Measurements from ENCODE around the gene PPIE. TPM values are rescaled to one million over a fixed set of nuclear protein-coding genes. Genes with fewer than 3 reads are reported as not detected.
"Not testable (repeated sequence)": the region's sequence is repeated elsewhere in the genome, so short reads cannot be mapped to it uniquely, and the experiment has no call there.

PPIE gene
- polyA plus RNA-seq, 5 donors, result 66.8 to 77.7 (median 71.5) TPM

DNA sequence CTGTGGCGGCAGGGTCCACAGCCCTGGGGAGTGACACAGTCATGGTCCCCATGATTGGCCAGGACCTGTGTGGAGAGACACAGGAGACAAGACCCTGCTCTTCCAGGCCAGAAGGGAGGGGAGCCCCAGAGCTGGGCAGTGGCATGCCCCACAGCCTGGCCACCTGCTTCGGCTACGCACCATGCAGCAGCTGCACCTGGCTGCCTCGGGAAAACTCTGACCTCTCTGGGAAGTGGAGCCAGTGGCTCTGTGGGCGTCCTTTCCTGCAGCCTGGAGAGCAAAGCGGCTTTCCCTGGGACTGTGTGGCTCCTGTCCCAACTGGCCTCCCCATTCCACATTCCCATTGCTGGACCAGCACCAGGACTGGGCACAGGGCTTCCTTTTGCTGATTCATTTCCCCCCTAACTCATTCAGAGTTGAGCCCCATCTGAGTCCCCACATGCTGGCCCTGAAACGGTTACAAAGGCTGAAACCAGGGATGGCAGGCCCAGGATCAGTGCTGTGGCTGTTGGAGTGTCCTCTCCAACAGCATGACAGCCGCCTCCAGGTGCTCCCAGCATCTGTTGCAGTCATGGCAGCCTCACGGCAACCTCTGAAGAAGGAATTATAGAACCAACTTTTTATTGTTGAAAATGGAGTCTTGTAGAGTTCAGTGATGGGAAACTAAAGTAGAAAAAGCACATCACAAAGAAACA is 17.4 kb downstream of the PPIE start:
- no peak for DNase-seq

DNA sequence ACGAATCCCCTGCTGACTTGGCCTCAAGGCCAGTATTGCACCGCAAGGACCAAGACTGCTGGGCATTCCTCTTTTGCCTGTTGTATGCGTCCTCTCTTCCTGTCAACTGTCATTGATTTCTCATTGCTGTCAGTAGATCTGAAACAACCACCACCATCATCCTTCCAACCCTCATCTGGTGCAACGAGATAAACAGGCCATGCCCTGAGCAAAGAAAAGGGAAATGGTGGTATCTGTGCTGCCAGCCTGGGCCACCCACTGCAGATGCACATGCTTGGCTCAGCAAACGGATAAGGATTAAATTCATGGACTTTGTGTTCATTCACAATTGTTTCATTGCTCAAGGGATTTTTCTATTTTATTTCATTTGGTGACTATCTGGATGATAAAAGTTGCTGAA is 18.8 kb downstream of the PPIE start:
- no peak for DNase-seq

DNA sequence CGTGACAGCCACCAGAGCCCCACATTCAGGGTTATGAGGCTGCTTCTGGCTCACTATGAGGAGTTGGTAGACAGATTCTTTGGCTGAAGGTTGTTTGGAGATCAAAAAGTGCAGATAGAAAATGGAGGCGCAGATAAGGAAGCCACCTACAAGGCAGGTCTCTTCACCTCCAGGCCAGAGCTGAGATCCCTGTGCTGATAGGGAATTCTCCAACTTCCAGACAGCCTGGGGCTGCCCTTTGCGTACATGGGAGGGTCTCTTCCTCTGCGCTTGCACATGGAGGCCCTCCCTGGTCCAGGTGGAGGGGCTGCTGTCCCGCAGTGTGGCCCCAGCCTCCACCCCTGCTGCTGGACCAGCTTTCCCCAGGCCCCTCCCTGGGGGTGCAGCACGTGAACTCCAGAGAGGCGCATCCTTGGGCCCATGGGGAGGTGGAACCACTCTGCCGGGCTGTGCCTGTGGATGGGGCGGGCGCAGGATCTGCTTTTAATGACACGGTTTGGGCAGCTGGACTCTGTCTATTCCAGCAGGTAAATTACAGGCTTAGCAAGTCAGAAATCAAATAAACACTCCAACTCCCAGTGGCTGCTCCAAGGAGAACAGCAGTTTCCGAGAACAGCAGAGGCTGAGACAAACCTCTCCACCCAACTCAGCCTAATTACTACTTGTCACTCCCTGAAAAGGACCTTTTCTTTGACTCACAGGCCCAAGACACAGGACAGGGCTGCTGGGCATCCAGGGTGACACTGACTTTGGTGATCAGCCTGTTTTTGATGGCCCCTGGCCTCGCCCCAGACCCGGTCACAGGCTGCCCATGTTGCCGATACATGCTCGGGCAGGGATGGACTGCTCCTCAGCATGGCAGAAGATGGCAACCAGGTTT is 20.1 kb downstream of the PPIE start:
- no peak for DNase-seq

DNA sequence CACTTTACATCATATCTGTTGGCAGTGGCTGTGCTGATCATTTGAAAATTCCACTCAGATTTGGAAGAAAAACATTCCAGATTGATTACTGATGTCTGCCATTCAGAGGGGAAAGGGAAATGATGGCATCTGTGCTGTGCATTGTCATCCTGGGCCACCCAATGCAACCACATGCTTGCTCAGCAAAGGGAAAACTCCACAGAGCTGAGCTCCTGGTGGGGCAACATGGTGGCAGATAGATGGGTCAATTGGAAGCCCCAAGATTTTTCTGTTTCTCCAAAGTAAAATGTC is 20.7 kb downstream of the PPIE start:
- DNase-seq, result no peak

DNA sequence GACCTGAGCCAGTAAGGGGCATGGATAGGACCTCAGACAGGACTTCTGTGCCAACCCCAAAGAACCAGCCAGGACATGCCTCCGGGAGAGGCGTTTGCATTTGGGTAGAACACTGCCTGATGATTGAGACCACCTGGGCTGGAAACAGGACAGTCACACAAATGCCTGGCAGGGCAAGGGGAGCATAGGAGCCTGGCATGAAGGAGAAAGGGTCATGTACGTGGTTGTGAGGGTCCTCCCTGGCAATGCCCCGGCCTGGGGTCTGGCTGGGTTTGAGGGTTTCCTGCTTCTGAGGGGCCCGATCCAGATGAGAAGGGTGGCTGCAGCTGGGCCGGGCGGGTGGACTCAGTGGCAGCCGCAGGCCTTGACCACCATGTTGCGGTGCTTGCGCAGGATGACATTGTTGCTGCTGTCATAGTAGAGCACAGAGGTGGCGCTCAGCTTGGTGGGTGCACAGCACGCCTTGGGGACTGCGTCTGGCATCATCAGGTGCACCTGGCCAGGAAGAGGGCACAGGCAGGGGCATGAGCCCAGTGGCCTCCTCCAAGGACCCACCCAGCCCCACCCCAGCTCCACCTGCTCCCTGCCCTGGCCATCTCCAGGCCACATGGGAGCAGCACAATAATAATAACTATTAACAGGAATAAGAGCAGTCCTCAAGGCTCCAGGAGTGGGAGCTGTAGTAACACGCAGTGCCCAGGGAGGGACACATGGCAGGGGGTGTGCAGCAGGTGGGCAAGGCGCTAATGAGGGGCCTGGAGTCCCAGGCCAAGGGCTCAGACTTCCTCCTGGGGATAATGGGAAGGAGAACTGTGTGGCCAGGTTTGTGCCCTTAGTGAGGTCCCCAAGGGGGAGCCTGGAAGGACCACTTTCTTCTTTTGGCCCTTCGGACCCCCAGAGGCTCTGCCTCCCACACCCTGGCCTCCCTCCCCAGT is 21.7 kb downstream of the PPIE start:
- DNase-seq, result no peak

DNA sequence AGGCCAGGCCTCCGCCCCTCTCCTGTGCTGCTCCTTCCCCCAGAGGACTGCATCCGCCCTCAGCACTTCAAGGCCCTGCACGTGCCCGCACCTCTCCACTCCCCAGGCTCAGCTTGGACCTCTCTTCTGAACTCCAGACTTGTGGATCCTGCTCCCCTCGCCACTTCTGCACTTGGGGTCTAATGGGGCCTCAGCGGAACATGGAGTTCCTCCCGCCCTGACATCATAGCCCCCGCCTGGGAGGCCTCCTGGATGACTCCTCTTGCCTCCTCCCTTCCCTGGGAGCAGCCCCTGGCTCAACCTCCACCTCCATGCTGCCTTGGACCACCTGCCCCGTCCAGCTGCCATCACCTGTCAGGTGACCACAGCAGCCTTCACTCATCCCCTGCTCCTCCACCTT is 22.3 kb downstream of the PPIE start:
- DNase-seq, result no peak

DNA sequence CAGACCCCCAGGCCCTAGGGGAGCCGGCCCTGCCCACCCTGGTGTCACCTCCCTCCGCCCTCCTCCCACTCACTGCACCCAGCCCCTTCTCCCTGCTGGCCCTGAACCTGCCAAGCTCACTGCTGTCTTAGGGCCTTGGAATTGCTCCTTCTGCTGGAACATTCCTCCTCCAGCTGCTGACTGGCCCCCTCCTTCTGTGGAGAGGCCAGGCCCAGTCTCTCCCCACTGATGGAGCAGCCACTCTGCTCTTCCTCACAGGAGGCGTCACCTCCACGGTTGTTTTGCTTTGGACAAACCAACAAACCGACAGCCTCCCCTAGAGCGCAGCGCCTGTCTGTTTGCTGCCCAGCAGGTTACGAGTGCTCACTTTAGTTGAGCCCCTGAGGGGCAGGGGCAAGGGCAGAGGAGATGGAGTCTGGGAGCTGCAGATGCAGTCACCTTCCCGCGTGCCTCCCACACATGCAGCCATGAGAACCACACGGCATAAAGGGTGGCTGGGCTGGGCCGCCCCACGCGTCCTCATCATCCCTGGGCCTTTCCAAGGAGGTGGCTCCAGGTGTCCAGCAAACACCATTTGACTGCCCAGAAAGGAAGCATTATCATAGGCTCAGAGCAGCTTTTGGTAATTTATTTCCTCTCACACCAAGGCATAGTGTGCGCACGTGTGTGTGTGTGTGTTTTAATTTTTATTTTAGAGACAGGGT is 23.0 kb downstream of the PPIE start:
- DNase-seq, result no peak

DNA sequence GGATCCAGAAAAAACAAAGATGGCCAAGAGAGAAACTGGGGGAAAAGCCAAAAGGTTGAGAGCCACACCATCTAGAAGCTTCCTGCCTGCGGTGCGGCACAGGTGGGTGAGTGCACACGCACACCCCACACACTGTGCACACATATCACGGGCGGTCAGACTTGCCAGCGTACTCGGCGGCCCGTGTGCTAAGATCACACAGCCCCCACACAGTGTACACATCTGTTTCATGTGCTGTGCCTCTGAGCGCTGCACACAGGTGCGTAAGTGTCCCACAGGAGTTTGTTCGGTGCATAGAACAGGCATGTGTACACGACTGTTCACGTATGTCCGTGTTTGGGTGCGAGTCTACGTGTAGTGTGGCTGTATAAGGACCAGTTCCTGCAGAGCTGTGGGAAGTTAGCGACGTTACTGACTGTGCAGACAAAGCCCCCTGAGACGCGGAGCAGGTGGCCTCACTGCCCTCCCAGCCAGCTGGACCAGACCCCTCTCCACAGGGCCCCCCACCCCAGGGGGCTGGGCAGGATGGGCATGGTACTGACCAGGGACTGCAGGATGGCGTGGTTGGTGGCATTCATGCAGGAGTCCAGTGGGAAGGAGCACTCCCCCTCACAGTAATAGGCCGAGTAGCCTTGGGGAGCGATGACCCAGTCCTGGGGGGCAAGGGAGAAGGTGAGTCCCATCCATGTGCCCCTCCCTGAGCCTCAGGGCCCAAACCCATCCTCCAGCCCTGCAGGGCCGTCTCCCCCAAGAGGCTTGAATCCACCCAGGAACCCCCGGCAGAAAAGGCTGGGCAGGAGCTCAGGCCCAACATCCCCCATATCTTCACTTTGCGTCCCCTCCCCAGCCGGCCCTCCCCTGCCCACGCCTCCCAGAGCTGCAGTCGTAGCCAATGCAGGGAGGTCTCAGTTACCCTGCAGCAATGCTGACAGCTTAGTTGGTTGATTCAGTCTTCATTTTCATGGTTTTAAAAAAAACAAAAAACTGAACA is 24.2 kb downstream of the PPIE start:
- DNase-seq, result no peak

DNA sequence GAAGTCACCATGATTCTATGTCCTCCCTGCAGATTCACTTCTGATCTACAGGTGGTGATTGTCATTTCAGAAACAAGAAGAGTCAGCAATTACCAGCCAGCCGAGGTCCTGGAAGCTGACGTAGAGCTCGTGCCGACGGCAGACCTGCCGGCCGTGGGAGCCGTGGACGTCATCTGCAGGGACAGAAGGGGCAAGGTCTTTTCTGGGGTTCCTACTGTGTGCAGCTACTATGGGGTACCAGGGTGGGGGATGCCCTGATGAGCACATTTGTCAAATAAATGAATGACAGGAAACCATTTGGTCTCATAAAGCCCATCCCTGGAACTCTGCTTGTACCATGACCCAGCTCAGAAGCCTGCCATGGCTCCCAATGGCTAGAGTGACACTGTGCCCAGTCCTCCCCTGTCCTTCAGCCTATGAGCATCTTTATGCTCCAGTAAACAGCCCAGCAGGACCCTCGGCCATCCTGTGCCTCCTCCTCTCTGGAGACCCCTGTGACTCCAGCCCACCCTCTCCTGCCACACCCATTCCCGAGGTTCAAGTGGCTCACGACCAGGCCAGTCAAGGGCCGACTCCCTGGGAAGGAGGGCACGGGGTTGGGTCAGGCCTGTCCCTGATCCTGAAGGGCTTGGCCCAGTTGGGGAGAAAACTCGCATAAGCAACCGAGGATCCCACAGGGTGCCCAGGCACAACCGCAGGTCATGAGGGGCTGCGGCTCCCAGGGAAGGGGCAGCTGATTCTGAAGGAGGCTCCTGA is 25.1 kb downstream of the PPIE start:
- DNase-seq, result not testable (repeated sequence)

DNA sequence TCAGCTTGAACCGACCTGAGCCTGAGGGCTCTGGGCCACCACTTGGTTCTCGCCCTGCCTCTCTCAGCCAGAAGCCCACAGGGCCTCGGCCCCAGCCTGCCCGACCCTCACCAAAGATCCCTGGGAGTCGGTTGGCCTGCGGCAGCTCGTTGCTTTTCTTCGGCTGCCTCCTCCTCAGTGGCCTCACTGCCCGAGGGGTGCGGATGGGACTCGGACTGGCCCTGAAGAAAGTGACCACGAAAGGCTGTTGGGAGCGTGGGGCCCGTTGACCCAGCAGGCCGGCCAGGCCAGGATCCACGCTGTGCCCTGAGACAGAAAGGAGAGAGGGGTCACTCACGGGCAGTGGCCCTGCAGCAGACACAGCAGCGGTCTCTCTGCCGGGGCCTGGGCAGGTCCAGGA is 25.8 kb downstream of the PPIE start:
- not testable (repeated sequence) for DNase-seq

DNA sequence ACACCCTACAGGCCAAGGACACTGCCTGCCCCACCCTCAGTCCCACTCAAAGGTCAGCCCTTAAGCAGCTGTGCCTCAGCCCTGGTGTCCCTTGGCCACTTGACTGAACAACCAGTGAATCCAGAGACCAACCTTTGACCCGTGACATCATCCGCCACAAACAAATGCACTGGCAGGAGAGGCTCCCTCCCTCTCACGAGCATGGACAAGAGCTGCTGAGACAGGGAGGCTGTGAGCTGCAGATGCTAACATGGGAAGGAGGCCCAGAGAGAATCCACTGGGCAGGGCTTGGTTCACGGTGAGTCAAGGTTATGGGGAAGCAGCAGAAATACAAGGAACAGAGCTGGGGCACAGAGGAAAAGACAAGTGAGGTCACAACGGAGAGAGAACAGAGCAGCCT is 27.8 kb downstream of the PPIE start:
- DNase-seq, result not testable (repeated sequence)

DNA sequence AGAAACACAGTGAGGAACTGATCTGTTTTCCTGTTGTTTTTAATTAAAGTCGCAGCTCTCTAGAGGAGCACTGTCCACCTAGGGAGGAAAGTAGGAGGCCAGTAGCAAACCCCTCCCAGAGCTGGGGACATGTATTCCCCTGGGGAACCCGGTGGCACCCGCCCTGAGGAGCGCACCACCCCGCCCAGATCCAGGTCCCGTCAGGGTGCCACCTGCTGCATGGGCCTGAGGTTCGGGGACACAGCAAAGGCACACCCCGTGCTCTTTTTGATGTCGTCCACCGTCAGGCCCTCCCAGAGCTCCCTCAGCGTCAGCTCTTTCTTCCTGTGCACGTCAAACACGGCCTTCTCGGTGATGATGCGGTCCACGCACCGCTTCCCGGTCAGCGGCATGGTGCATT is 30.8 kb downstream of the PPIE start:
- not testable (repeated sequence) for DNase-seq

DNA sequence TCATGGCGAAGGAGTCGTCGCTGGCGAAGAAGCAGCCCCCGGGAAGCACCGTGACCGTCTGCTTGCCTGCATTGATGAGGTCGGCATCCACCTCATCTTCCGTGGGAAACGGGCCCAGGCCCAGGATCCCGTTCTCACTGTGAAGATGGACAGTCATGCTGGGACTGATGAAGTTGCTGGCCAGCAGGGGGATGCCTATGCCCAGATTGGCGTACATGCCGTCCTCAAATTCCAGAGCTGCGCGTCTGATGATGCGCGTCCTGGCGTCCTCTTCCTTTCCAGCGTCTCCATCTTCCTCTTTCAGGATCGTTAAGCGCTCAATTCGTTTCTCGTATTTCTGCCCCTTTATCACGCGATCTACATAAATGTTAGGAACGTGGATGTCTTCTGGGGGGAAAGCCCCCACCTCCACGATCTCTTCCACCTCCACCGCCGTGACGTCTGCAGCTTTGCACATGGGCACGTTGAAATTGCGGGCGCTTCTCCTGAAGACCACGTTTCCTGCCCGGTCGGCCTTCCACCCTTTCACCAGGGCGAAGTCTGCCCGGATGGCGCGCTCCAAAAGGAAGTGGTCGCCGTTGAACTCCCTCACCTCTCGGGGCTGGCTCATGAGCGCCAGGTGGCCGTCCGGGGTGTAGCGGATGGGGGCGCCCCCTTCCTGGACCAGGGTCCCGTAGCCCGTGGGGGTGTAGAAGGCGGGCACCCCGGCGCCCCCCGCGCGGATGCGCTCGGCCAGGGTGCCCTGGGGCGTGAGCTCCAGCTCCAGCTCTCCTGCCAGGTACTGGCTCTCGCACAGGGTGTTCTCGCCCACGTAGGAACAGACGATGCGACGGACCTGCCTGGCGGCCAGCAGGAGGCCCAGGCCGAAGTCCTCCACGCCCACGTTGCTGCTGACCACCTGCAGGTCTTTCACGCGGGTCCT is 31.7 kb downstream of the PPIE start:
- not testable (repeated sequence) for DNase-seq

DNA sequence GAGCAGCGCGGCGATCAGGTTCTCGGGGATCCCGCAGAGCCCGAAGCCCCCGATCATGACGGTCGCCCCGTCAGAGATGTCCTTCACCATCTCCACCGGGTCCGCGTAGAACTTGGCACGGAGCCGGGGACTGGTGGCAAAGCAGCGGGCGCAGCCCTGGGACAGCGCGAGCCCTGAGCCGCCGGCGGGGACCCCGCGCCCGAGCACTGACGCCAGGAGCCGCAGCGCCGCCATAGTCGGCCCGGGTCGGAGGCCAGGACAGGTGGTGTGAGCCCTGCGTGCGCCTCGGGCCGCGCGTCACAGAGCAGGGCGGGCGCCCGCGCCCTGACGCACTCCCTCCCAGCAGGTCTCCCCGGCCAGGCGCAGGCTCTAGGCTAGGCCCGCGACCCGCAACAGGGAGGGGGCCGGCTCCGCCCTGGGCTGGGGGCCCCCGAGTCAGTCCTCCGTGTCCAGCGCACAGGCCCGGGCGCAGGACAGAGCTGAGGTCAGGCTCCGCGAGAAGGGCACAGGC is 32.4 kb downstream of the PPIE start, which contains the start of gene OXCT2:
Gene OXCT2 (minus strand): TSS at position 327 of the 511 bp plus-strand sequence. CDS start 93 bp downstream, at position 234.
- DNase-seq, result not testable (repeated sequence)

DNA sequence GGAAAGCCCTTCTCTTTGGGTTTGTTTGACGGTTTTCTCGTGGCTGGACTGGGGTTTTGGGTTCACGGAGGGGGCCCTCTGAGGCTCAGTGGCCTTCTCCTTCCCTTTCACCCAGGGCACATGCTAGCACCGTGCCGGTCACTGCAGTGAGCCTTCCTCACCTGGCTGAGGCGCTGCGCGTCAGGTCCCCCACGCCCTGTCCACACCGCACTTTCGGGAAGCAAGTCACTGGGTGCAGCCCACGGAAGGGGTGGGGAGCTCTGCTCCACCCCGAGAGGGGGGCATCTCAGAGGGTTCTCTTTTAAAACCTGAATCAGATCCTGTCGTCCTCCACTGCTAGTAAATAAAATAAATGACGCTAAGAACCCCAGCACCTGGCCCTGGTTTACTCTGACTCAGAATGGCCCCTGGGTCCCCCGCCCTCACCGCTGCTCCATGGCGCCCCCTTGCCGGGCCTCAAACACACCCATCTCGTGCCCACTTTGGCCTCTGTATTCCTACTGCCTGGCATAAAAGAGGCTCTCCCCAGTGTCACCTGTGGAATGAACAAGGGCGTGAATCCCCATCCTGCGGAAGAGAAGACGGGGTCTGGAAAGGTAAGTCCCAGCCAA is 34.8 kb downstream of the PPIE start:
- DNase-seq, result not testable (repeated sequence)

DNA sequence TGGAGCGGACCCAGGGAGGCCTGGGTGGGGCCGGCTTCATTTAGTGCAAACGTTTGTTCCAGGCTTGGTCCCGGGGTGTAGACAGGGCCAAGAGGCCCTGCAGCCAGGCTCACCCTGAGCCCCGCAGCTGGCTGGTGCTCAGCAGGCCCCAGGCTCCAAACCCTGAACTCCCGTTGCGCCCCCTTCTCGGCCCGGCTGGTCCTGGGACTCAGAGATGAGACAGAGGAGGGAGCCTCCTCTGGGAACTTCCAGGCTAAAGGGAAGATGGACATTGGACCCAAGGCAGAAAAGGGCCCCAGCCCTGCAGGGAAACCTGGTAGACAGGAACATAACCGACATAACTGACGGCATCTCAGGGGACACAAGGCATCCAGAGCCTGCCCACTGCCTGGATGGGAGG is 36.5 kb downstream of the PPIE start:
- not testable (repeated sequence) for DNase-seq

DNA sequence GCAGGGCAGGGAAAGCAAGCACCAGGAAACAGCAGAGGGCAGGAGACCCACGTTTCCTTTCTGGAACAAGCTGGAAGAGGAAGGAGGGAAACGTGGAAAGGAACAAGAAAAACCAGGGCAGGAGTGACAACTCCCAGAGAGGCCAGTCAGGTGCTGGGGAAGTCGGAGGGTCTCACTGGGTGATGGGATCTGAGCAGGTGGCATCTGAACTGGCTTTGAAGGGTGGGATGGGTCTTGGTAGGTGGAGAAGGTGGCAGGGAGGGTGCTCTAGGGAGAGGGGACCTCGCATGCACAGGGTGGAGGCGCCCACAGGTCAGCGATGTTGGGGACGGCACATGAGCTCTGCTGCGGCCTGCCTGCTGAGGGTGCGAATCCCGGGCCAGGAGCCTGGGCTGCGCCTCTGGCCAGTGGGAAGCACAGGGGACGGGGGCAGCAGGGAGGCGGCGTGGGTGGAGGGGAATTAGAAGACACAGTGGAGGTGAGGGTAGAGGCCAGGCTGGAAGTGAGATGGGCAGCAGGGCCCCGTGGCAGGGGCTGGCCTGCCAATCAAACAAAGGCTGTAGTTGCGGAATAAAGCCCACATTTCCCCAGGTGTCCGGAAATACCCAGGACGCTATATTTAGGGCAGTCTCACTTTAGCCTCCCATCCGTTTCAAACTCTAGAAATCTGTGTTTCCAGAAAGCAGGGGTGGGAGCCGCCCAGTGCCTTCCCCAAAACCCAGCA is 37.2 kb downstream of the PPIE start:
- DNase-seq, result not testable (repeated sequence)
